Melanocyte of skin (primary cell): ENCODE measurements around the gene OR5B2. TPM values are rescaled to one million over a fixed set of nuclear protein-coding genes. Genes with fewer than 3 reads are reported as not detected.

Experiments
- total RNA-seq, 2 donors: library from RNA; depleted of rRNA; stranded (reverse); fragments of >200 nt; gene quantifications; 2 replicates each; pipeline ENCODE4 v1.2.3, GENCODE V29; 2012

Gene OR5B2
- total RNA-seq = not detected

GRCh38 chr11:58428021-58428420 is at the start of gene OR5B2:
TSS of gene OR5B2 (minus strand) at chr11:58428121. CDS start at chr11:58423261, 4,860 bp downstream.

GRCh38 chr11:58442136-58442535 is 14.2 kb upstream of the OR5B2 start, which contains the start of gene OR5B12:
TSS of gene OR5B12 (minus strand) at chr11:58442236. CDS start at chr11:58440151, 2,085 bp downstream.

GRCh38 chr11:58406774-58407173 is 21.1 kb downstream of the OR5B2 start, which contains the start of gene OR5B3:
TSS of gene OR5B3 (minus strand) at chr11:58406874. CDS start at chr11:58403409, 3,465 bp downstream.

Other genes starting within 250 kb of the OR5B2 start
- under 1 TPM in 1 of 2 donors, not detected in 1; 0.34 TPM for gene OR9Q2, start 239.1 kb downstream of the OR5B2 start, total RNA-seq
- not detected for gene OR1S2, start 224.0 kb downstream of the OR5B2 start, total RNA-seq
- under 1 TPM in 1 of 2 donors, not detected in 1; 0.69 TPM for gene OR1S1, start 215.4 kb downstream of the OR5B2 start, total RNA-seq
- not detected for gene OR10Q1, start 199.2 kb downstream of the OR5B2 start, total RNA-seq
- not detected for gene OR10W1, start 159.9 kb downstream of the OR5B2 start, total RNA-seq
- not detected for gene OR5B17, start 69.1 kb downstream of the OR5B2 start, total RNA-seq
- not detected for gene OR5B3, start 21.2 kb downstream of the OR5B2 start, total RNA-seq
- gene OR5B12, start 14.1 kb upstream of the OR5B2 start, total RNA-seq = not detected
- gene OR5B21, start 80.0 kb upstream of the OR5B2 start, total RNA-seq = not detected
- gene LPXN, start 147.7 kb upstream of the OR5B2 start, total RNA-seq = 10 to 100 TPM; 11.7 to 13.3 TPM
- gene ZFP91, start 150.9 kb upstream of the OR5B2 start, total RNA-seq = 10 to 100 TPM; 55.4 to 68.6 TPM
- 1 to 10 TPM; 2.1 to 3.7 TPM for gene CNTF, start 194.5 kb upstream of the OR5B2 start, total RNA-seq